Fibroblast of pulmonary artery (primary cell): Measurements from ENCODE around the gene C1QL4.
"Not testable (repeated sequence)": the region's sequence is repeated elsewhere in the genome, so short reads cannot be mapped to it uniquely, and the experiment has no call there.

Experiments used
- DNase-seq: peaks from one replicate; pipeline ENCODE4 v3.0.0-alpha.2; 2010; ENCODE audit warnings: low read depth
- H3K4me3 ChIP-seq: replicated peaks from 2 replicates; pipeline ENCODE4 v1.5.1; 2011; ENCODE audit warnings: low read depth, mild to moderate bottlenecking, control low read depth, low read length, moderate library complexity
- TF ChIP-seq, protein P1 (sequence below): IDR thresholded peaks from 2 replicates; pipeline ENCODE4 v1.5.1; 2011; ENCODE audit warnings: mild to moderate bottlenecking, control low read depth, low read length, inconsistent platforms; ENCODE audit errors: missing control alignments

C1QL4 gene

DNA sequence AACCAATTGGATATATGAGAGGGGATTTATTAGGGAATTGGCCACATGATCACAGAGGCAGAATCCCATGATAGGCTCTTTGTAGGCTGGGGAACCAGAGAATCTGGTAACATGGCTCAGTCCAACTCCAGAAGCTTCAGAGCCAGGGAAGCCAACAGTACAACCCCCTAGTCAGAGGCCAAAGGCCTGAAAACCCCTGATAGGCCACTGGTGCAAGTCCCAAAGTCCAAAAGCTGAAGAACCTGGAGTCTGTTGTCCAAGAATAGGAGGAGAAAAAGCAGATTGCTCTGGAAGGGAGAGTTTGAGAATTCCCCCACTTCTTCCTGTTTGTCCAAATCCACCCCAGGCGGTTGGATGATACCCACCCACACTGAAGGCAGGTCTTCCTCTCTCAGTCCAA lies 22.2 kb downstream of the C1QL4 start:
- TF ChIP-seq, protein P1, sequence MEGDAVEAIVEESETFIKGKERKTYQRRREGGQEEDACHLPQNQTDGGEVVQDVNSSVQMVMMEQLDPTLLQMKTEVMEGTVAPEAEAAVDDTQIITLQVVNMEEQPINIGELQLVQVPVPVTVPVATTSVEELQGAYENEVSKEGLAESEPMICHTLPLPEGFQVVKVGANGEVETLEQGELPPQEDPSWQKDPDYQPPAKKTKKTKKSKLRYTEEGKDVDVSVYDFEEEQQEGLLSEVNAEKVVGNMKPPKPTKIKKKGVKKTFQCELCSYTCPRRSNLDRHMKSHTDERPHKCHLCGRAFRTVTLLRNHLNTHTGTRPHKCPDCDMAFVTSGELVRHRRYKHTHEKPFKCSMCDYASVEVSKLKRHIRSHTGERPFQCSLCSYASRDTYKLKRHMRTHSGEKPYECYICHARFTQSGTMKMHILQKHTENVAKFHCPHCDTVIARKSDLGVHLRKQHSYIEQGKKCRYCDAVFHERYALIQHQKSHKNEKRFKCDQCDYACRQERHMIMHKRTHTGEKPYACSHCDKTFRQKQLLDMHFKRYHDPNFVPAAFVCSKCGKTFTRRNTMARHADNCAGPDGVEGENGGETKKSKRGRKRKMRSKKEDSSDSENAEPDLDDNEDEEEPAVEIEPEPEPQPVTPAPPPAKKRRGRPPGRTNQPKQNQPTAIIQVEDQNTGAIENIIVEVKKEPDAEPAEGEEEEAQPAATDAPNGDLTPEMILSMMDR: no peak
- no peak overlapping the region for H3K4me3 ChIP-seq
- DNase-seq: no peak

DNA sequence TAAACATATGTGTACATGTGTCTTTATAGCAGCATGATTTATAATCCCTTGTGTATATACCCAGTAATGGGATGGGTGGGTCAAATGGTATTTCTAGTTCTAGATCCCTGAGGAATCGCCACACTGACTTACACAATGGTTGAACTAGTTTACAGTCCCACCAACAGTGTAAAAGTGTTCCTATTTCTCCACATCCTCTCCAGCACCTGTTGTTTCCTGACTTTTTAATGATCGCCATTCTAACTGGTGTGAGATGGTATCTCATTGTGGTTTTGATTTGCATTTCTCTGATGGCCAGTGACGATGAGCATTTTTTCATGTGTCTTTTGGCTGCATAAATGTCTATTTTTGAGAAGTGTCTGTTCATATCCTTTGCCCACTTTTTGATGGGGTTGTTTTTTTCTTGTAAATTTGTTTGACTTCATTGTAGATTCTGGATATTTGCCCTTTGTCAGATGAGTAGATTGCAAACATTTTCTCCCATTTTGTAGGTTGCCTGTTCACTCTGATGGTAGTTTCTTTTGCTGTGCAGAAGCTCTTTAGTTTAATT lies 26.5 kb downstream of the C1QL4 start:
- not testable (repeated sequence) for H3K4me3 ChIP-seq, DNase-seq

DNA sequence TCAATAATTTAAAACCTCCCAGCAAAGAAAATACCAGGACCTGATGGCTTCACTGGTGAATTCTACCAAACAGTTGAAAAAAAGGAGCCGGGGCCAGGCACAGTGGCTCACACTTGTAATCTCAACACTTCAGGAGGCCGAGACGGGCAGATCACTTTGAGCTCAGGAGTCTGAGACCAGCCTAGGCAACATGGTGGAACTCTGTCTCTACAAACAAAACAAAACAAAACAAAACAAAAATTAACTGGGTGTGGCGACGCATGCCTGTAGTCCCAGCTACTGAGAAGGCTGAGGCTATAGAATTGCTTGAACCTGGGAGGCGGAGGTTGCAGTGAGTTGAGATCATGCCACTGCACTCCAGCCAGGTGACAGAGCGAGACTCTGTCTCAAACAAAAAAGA lies 27.6 kb downstream of the C1QL4 start:
- no peak overlapping the region for H3K4me3 ChIP-seq
- no peak for DNase-seq
- TF ChIP-seq, protein P1: no peak

DNA sequence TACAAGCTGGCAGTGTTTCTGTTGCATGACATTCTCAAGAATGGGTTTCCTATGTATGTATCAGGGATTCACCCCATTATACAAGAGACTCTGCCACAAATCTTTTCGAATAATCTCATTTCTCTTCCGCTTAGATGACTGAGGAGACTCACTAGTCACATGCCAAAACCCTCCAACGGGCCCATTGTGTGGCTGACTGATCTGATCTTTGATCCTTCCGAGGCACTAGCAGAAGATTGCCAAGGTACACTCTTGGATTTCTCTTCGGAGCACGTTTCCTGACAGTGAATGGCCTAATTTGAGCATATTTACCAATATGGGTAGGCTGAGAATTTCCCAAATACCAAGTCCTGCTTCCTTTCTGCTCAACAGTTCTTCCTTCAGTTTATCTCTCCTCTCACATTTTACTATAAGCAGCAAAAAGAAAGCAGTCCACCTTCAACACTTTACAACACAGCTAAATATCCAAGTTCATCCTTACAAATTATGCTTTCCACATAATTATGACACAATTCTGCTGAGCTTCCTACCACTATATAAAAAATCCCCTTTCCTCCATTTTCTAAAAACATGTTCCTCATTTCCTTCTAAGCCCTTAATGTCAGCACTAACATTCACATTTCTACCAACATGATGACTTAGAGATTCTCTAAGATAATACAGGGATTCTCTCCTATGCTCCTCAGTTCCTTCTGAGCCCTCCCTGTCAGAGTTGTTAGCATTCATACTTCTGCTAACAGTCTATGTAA lies 31.1 kb downstream of the C1QL4 start:
- no peak for DNase-seq

DNA sequence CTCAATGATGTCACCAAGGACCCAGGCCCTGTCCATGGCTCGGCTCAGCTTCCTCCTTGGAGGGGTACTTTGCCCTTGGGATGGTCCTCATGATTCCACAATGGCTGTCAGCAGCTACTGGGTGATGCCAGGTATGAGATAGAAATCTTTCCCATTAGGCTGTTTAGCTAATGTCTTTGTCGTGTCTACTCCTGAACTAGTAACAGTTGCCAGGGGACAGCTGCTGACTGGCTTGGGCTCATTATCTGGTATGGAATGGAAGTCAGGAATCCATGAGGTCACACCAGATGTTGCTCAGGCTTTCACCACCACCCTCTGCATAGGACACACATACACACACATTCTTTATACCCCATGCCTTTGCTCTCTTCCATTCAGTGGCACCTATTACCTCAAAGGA lies 32.8 kb downstream of the C1QL4 start:
- TF ChIP-seq, protein P1: no peak
- peak; percentile 42 for DNase-seq
- H3K4me3 ChIP-seq: no peak overlapping the region

More for the DNA sequence above, 31.1 kb downstream of the C1QL4 start:
- no peak overlapping the region for H3K4me3 ChIP-seq
- TF ChIP-seq, protein P1: no peak

DNA sequence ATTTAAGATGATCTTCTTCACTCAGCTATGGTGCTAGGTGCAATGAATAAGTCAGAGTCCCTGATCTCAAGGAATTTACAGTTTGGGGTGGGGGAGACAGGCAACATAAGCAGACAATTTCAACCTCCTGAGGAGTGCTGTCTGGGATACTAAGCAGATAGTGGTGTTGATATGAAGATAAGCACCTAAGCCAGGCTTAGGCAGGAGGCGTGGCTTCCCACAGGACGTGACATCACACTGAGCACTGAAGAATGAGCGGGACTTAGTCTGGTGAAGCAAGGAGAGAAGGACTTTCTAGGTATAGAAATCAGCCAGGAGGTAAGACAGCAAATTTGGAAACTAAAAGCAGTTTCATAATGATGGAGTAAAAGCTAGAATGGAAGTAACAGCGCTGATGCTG lies 35.2 kb downstream of the C1QL4 start:
- H3K4me3 ChIP-seq: no peak overlapping the region
- TF ChIP-seq, protein P1: no peak
- no peak for DNase-seq

DNA sequence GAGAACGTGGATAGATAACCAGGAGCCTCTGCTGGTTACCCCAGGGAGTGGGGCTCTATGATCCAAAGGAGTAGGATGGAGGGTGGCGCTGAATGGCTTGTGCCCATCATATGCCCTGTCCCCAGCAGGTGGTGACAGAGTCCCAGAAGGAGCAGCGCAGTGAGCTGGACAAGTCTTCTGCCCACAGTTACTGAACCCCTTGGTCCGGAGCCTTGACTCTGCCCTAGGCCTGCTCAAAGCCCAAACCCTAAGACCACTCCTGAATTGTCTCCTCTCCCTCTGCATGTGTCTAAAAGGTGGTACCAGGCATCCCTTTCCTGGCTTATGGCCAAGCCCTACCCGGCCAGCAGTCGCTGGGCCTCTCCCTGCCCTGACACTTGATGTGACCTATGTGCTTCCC lies 38.8 kb downstream of the C1QL4 start:
- TF ChIP-seq, protein P1: no peak
- DNase-seq: no peak
- no peak overlapping the region for H3K4me3 ChIP-seq
